Measurements from ENCODE around the gene CHST5.

Gene CHST5

GRCh38 chr16:75488322-75488721, 47.6 kb downstream of the CHST5 start:
- H3K4me1 ChIP-seq (ENCODE audit: control extremely low read depth in 1 of 4, control insufficient read depth in 4 of 4, insufficient read depth in 4 of 4, low read length in 3 of 4), result no peaks in the 10 kb centered on the region
- no peaks in the 10 kb centered on the region for H3K9me3 ChIP-seq (ENCODE audit: control extremely low read depth in 1 of 5, control insufficient read depth in 4 of 5, insufficient read depth in 2 of 5, low read depth in 1 of 5, low read length in 4 of 5)
- WGBS (ENCODE audit: insufficient coverage), result 100% methylated on average over 1 of the region's 2 CpGs
- peaks cover 0 to 3% (median 0%) of the 10 kb centered on the region in 5 experiments for H3K27me3 ChIP-seq (replicated peaks in 2 of 5; ENCODE audit: control insufficient read depth in 4 of 5, insufficient read depth in 5 of 5, low read length in 4 of 5)
- no peak overlapping the region for H3K27ac ChIP-seq (ENCODE audit: insufficient read depth in 1 of 2, low read depth in 1 of 2, low read length in 2 of 2, poor library complexity in 1 of 2, severe bottlenecking in 2 of 2)
- CTCF ChIA-PET, result interaction anchor here (1.2 kb wide), 1 partner anchor 15 kb away, joined by 4 read pairs; no protein-coding TSS in a partner anchor
- no peak overlapping the region for H3K4me3 ChIP-seq (ENCODE audit: control insufficient read depth in 1 of 7, extremely low read depth in 1 of 7, insufficient read depth in 4 of 7, low read depth in 2 of 7, low read length in 6 of 7)
- POLR2A ChIA-PET, result interaction anchor here (0.6 kb wide), 1 partner anchor 66 kb away, joined by 3 read pairs; no protein-coding TSS in a partner anchor
- H3K36me3 ChIP-seq (ENCODE audit: control insufficient read depth in 4 of 4, insufficient read depth in 4 of 4, low read length in 3 of 4), result no peaks in the 10 kb centered on the region
- no peak for DNase-seq

- 100% methylated on average over 1 of the region's 2 CpGs for WGBS (ENCODE audit: insufficient coverage)
- H3K27ac ChIP-seq (ENCODE audit: insufficient read depth in 1 of 2, low read depth in 1 of 2, low read length in 2 of 2, poor library complexity in 1 of 2, severe bottlenecking in 2 of 2), result no peak overlapping the region
- no peak overlapping the region for H3K4me3 ChIP-seq (ENCODE audit: control insufficient read depth in 1 of 7, extremely low read depth in 1 of 7, insufficient read depth in 4 of 7, low read depth in 2 of 7, low read length in 6 of 7)
- no peaks in the 10 kb centered on the region for H3K4me1 ChIP-seq (ENCODE audit: control extremely low read depth in 1 of 4, control insufficient read depth in 4 of 4, insufficient read depth in 4 of 4, low read length in 3 of 4)
- no peaks in the 10 kb centered on the region for H3K9me3 ChIP-seq (ENCODE audit: control extremely low read depth in 1 of 5, control insufficient read depth in 4 of 5, insufficient read depth in 2 of 5, low read depth in 1 of 5, low read length in 4 of 5)
- no peaks in the 10 kb centered on the region for H3K36me3 ChIP-seq (ENCODE audit: control insufficient read depth in 4 of 4, insufficient read depth in 4 of 4, low read length in 3 of 4)
- DNase-seq, result no peak
- ChIA-PET POLR2A (no interaction called here), CTCF (interaction anchor here (1.4 kb wide), 1 partner anchor 16 kb away, joined by 4 read pairs; no protein-coding TSS in a partner anchor)
- H3K27me3 ChIP-seq (replicated peaks in 2 of 5; ENCODE audit: control insufficient read depth in 4 of 5, insufficient read depth in 5 of 5, low read length in 4 of 5), result no peaks in the 10 kb centered on the region
These were observed 49.1 kb downstream of the CHST5 start for GRCh38 chr16:75486676-75487313.

- WGBS (ENCODE audit: insufficient coverage), result 98% methylated on average over 8 of the region's 9 CpGs
These were observed 49.8 kb downstream of the CHST5 start for GRCh38 chr16:75486014-75486675.

GRCh38 chr16:75485230-75486013, 50.5 kb downstream of the CHST5 start:
- Histone ChIP-seq H3K27ac (ENCODE audit: insufficient read depth in 1 of 2, low read depth in 1 of 2, low read length in 2 of 2, poor library complexity in 1 of 2, severe bottlenecking in 2 of 2) (no peak overlapping the region), H3K9me3 (ENCODE audit: control extremely low read depth in 1 of 5, control insufficient read depth in 4 of 5, insufficient read depth in 2 of 5, low read depth in 1 of 5, low read length in 4 of 5) (no peaks in the 10 kb centered on the region), H3K4me1 (ENCODE audit: control extremely low read depth in 1 of 4, control insufficient read depth in 4 of 4, insufficient read depth in 4 of 4, low read length in 3 of 4) (no peaks in the 10 kb centered on the region), H3K27me3 (replicated peaks in 2 of 5; ENCODE audit: control insufficient read depth in 4 of 5, insufficient read depth in 5 of 5, low read length in 4 of 5) (no peaks in the 10 kb centered on the region), H3K4me3 (ENCODE audit: control insufficient read depth in 1 of 7, extremely low read depth in 1 of 7, insufficient read depth in 4 of 7, low read depth in 2 of 7, low read length in 6 of 7) (no peak overlapping the region), H3K36me3 (ENCODE audit: control insufficient read depth in 4 of 4, insufficient read depth in 4 of 4, low read length in 3 of 4) (no peaks in the 10 kb centered on the region)
- 99% methylated on average over 7 of the region's 7 CpGs for WGBS (ENCODE audit: insufficient coverage)
- POLR2A ChIA-PET, result no interaction called here
- CTCF ChIA-PET, result interaction anchor here (0.7 kb wide), 1 partner anchor 32 kb away, joined by 3 read pairs; no protein-coding TSS in a partner anchor
- no peak for DNase-seq

More at GRCh38 chr16:75486014-75486675, 49.8 kb downstream of the CHST5 start:
- no peaks in the 10 kb centered on the region for H3K27me3 ChIP-seq (replicated peaks in 2 of 5; ENCODE audit: control insufficient read depth in 4 of 5, insufficient read depth in 5 of 5, low read length in 4 of 5)
- no peaks in the 10 kb centered on the region for H3K9me3 ChIP-seq (ENCODE audit: control extremely low read depth in 1 of 5, control insufficient read depth in 4 of 5, insufficient read depth in 2 of 5, low read depth in 1 of 5, low read length in 4 of 5)
- H3K4me3 ChIP-seq (ENCODE audit: control insufficient read depth in 1 of 7, extremely low read depth in 1 of 7, insufficient read depth in 4 of 7, low read depth in 2 of 7, low read length in 6 of 7), result no peak overlapping the region
- no peaks in the 10 kb centered on the region for H3K4me1 ChIP-seq (ENCODE audit: control extremely low read depth in 1 of 4, control insufficient read depth in 4 of 4, insufficient read depth in 4 of 4, low read length in 3 of 4)
- no peaks in the 10 kb centered on the region for H3K36me3 ChIP-seq (ENCODE audit: control insufficient read depth in 4 of 4, insufficient read depth in 4 of 4, low read length in 3 of 4)
- ChIA-PET POLR2A (no interaction called here), CTCF (interaction anchor here (0.7 kb wide), 1 partner anchor 31 kb away, joined by 3 read pairs; no protein-coding TSS in a partner anchor)
- H3K27ac ChIP-seq (ENCODE audit: insufficient read depth in 1 of 2, low read depth in 1 of 2, low read length in 2 of 2, poor library complexity in 1 of 2, severe bottlenecking in 2 of 2), result no peak overlapping the region
- DNase-seq, result no peak

- ChIA-PET CTCF (interaction anchor here (1.2 kb wide), 1 partner anchor 11 kb away, joined by 5 read pairs; no protein-coding TSS in a partner anchor), POLR2A (no interaction called here)
- Histone ChIP-seq H3K27ac (ENCODE audit: insufficient read depth in 1 of 2, low read depth in 1 of 2, low read length in 2 of 2, poor library complexity in 1 of 2, severe bottlenecking in 2 of 2) (no peak overlapping the region), H3K4me1 (ENCODE audit: control extremely low read depth in 1 of 4, control insufficient read depth in 4 of 4, insufficient read depth in 4 of 4, low read length in 3 of 4) (no peaks in the 10 kb centered on the region), H3K27me3 (replicated peaks in 2 of 5; ENCODE audit: control insufficient read depth in 4 of 5, insufficient read depth in 5 of 5, low read length in 4 of 5) (no peaks in the 10 kb centered on the region), H3K4me3 (ENCODE audit: control insufficient read depth in 1 of 7, extremely low read depth in 1 of 7, insufficient read depth in 4 of 7, low read depth in 2 of 7, low read length in 6 of 7) (no peak overlapping the region), H3K36me3 (ENCODE audit: control insufficient read depth in 4 of 4, insufficient read depth in 4 of 4, low read length in 3 of 4) (no peaks in the 10 kb centered on the region), H3K9me3 (ENCODE audit: control extremely low read depth in 1 of 5, control insufficient read depth in 4 of 5, insufficient read depth in 2 of 5, low read depth in 1 of 5, low read length in 4 of 5) (no peaks in the 10 kb centered on the region)
- 97% methylated on average over 2 of the region's 2 CpGs for WGBS (ENCODE audit: insufficient coverage)
- no peak for DNase-seq
These were observed 52.7 kb downstream of the CHST5 start for GRCh38 chr16:75483222-75483621.

- DNase-seq, result no peak
- 76% methylated on average over 13 of the region's 14 CpGs for WGBS (ENCODE audit: insufficient coverage)
- no peak overlapping the region for H3K4me3 ChIP-seq (ENCODE audit: control insufficient read depth in 1 of 7, extremely low read depth in 1 of 7, insufficient read depth in 4 of 7, low read depth in 2 of 7, low read length in 6 of 7)
- no peaks in the 10 kb centered on the region for H3K27me3 ChIP-seq (replicated peaks in 2 of 5; ENCODE audit: control insufficient read depth in 4 of 5, insufficient read depth in 5 of 5, low read length in 4 of 5)
- no peaks in the 10 kb centered on the region for H3K4me1 ChIP-seq (ENCODE audit: control extremely low read depth in 1 of 4, control insufficient read depth in 4 of 4, insufficient read depth in 4 of 4, low read length in 3 of 4)
- H3K9me3 ChIP-seq (ENCODE audit: control extremely low read depth in 1 of 5, control insufficient read depth in 4 of 5, insufficient read depth in 2 of 5, low read depth in 1 of 5, low read length in 4 of 5), result no peaks in the 10 kb centered on the region
- CTCF ChIA-PET, result interaction anchor here (1.0 to 1.2 kb wide), 2 partner anchors 10 to 34 kb away, joined by 3 to 5 read pairs; no protein-coding TSS in a partner anchor
- no peak overlapping the region for H3K27ac ChIP-seq (ENCODE audit: insufficient read depth in 1 of 2, low read depth in 1 of 2, low read length in 2 of 2, poor library complexity in 1 of 2, severe bottlenecking in 2 of 2)
- no peaks in the 10 kb centered on the region for H3K36me3 ChIP-seq (ENCODE audit: control insufficient read depth in 4 of 4, insufficient read depth in 4 of 4, low read length in 3 of 4)
- POLR2A ChIA-PET, result no interaction called here
These were observed 53.3 kb downstream of the CHST5 start for GRCh38 chr16:75482434-75483205.

Measured in common myeloid progenitor, CD34-positive (primary cell).